Pulmonary artery endothelial cell (primary cell): Measurements from ENCODE around the gene CNNM1. TPM values are rescaled to one million over a fixed set of nuclear protein-coding genes. Genes with fewer than 3 reads are reported as not detected.

Experiments
- DNase-seq: peaks from one replicate; pipeline ENCODE4 v3.0.0-alpha.2; 2011; ENCODE audit warnings: low read depth, low spot score
- total RNA-seq: library from RNA; depleted of rRNA; stranded (reverse); fragments of >200 nt; gene quantifications from 2 replicates; pipeline ENCODE4 v1.2.3, GENCODE V29; 2014

Gene CNNM1
- total RNA-seq, 1 donor from 2014 or later = under 0.01 TPM

DNA sequence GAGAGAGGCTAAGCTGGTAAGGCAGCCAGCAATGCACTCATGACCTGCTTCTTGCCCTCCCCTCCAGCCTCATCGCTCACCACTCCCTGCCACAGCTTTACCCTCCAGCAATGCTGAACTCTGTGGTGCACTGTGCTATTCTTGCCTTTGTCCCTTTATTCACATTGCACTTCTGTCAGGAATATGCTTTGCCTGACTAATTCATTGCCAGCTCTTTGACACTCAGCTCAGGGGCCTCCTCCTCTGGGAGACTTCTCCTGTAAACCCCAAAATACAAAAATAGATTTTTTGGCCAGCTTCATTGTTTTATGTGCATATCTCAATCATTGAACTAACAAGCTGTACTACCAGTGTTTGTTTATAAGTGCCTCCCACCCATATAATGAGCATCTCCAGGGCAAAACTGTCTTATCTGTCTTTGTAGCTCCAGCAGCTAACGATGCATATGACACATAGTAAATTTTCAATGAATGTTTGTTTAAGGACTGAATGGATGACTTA lies 8.2 kb downstream of the CNNM1 start:
- no peak for DNase-seq

DNA sequence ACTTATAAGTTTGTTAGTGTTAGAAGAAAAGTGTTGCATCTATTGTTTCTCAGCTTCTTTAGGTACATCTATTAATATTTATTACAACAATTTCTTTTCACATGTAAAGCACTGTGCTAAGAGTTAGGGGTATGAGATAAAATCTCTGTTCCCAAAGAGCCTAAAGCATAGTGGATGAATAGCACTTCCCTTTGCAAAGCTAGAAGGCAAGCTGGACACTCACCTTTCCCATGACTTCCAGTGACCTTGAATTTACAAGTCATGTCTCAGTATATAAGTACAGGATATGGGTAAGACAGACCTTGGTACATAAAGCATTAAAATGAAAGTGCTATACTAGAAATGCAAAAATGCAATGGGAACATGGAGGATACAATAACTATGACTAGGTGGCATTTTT lies 8.7 kb downstream of the CNNM1 start:
- no peak for DNase-seq

DNA sequence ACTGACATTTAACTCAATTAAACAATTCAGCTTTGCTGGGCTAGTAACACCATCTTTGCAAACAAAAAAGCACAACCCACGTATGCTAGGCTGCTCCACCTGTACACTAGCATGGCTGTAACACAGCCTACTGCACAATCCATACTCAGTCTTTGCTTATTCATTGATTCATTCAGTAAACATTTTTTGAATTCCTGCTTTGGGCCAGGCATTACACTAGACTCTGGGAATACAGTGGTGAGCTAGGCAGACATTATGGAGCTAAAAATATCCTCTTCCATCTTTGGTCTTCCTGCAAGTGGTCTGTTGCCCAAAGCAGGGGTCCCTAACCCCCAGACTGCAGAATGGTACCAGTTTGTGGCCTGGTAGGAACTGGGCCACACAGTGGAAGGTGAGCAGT lies 9.9 kb downstream of the CNNM1 start:
- no peak for DNase-seq

DNA sequence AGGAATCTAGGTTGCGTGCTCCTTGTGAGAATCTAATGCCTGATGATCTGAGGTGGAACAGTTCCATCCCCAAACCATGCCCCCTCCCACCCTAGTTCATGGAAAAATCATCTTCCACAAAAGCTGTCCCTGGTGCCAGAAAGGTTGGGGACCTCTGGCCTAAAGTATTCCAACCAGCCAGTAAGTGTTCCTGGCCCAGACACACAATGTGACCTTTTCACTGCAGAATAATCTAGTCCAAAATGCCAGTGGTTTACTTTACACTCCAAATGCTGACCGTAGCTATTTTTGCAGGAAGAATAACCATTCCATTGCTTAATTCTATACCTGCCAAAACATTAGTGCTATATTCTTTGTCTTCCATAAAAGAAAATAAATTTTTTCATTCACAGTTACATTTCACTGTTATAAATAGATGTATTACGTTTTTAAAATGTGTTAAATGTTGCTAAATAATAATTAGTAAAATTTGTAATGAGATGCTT lies 10.4 kb downstream of the CNNM1 start:
- no peak for DNase-seq

DNA sequence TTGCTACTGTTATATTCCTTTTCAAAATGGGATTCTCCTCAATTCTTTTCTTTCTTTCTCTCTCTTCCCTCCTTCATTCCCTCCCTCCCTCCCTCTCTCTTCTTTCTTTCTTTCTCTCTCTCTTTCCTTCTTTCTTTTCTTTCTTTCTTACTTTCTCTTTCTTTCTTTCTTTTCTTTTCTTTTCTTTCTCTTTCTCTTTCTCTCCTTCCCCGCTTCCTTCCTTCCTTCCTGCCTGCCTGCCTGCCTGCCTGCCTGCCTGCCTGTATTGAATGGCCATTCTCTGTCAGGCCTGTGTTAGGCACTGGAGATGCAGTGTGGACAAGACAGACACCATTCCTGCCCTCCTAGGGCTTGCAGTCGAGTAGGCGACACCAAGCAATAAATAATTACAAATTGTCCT lies 11.5 kb downstream of the CNNM1 start:
- no peak for DNase-seq

DNA sequence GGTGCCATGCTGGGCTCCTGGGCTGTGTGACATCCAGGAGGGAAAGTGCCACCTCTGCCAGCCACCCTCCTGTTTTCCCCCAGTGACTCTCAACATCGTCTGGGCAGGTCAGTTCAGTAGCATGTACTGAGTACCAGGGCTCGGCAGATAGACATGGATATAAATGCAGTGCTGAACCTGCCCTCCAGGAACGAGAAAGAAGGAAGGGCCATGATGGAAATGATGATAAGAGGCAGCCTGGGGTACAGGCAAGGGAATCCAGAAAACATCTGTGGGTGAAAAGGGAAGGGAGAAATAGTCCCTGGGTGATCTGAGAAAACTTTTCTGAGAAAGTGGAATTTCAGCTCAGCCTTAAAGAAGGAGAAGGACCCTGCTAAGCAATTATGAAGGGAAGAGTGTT lies 12.1 kb downstream of the CNNM1 start:
- DNase-seq = no peak

DNA sequence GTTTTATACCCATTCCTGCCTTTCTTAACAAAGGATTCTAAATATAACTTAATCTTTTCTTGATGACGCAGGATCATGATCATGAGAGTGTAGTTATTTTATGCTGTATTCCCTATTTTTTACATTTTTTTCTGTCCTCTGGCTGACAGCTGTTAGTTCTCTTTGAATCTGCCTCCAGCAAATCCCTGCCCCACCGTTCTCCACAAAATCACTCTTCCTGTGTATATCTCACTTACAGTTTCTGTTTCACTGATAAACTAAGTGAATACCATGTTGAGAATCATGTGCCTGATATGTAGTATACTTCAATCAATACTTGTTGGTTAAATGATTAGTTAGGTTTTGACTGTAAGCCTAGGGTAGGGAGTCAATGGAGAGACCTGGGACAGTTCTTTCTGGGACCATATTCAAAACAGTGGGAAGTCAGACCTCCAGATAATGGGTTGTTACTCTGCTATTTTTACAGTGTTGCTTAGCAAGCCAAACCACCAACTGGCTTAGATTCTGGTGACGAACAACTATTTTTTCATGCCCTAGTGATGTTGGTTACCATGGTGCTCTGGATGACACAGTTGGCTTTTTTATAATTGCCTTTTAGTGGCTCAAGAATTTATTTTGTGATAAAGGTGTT lies 12.8 kb downstream of the CNNM1 start:
- no peak for DNase-seq

DNA sequence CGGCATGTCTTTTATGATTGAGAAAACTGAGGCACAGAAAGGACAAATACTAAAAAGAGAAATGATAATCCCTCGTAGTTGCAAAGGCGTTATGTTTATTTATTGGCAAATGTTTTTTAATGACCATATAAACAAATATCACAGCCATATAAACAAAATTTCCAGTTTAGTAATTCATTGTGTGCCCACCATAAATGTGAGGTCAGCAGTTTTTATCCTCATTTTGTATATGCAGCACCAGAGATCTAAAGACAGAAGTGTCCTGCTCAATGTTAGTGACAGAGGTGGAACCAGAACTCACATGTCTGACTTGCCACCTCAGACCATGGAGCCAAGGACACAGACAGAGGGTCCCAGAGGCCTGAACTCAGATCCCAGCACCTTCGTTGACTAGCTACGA lies 14.1 kb downstream of the CNNM1 start:
- no peak for DNase-seq

DNA sequence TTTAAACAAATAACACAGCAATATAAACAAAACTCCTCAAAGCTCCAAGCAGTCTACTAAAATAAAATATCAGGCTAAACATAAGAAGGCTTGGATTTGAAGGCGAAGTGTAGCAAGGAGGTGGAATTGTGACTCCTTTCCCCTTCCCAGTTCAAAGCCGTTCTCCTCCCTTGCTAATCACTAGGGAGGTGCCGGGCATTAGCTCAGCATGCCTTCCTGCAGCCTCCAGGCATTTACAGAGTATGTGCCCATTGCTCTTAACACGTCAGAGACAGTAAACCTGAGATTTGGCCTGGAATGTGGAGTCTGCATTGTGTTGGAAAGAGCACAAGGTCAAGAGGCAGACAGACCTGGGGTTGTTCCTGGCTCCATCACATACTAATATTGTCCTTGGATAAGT lies 15.6 kb downstream of the CNNM1 start:
- DNase-seq = no peak

DNA sequence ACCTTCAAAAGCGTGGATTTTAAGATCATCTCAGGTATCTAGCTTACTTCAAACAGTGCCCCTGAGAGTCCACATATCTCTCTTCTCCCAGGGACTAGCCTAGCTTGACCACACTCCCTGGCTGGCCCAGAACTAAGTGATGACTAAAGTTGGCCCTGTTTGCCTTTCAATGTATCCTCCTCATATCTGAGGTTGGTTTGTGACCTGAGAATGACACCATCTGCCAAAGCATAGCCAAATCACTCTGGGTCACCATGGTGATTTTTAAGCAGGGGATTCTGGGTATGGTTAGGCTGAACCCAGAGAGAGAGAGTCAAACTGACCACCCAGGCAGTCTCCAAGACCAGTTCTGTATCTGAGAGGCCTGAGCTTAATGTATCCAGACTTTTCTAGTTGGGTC lies 16.2 kb downstream of the CNNM1 start:
- no peak for DNase-seq

DNA sequence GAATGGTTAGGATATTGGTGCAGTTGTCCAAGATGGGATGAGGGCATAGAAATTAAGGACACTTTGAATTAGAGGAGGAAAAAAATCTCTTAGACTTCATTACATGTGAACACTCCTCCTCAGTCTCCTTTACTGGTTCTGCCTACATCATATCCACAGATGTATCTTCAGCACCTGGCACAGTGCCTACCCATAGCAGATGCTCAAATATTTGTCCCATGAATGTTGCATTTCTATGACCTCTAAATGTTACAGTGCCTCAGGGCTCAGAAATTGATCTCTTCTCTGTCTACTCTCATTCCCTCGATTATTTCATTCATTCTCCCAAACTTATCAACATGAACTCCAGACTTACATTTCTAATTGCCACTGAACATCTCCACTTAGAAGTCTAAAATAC lies 17.1 kb downstream of the CNNM1 start:
- DNase-seq = no peak

DNA sequence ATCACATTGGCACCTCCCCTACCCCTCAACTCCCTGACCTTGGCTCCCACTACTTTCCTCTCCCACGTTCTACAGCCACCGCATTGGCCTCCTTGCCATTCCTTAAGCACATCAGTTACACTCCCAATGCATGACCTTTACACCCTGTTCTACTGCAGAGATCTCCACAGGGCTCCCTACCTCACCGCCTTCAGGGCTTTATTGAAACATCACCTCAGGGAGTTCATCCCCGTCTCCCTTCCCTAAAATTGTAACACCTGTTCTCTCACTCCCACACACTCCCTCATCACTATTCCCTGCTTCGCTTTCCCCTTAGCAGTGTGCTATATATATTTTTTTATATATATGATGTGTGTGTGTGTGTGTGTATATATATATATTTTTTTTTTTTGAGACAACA lies 18.5 kb downstream of the CNNM1 start:
- no peak for DNase-seq

DNA sequence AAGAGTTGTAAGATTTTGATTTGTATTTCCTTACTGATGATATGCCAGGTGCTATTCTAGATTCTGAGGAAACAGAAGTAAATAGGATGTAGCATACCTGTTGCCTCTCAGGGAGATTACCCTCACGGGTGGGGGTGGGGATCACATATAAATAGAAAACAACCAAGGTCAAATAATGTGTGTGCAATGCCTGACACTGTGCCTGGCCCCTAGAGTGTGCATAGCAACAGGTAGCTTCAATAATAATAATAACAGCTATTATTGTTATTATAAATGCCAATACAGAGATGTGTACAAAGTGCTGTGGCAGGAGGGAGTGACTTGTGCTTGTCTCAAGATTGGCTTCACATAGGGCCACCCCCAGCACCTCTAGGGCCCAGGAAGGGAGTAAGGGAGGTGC lies 24.0 kb downstream of the CNNM1 start:
- DNase-seq = no peak

DNA sequence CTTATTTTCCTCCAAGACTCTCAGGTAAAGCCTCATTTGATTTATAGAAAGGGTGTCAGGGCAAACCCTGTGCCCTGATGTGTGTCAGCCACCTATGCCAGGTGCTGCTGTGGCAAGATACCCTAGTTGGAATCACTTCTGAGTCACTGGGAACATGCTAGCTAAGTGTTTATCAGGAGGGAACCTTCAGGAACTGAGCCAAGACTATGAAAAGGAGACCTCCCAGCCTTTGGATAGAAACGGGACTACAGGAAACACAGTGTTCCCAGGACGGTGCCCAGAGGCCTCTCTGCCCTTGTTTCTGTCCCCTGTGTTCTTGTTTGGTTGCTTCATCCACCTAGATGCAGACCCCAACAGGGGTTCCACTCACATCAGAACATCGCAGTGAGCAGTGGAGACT lies 28.5 kb downstream of the CNNM1 start:
- no peak for DNase-seq

DNA sequence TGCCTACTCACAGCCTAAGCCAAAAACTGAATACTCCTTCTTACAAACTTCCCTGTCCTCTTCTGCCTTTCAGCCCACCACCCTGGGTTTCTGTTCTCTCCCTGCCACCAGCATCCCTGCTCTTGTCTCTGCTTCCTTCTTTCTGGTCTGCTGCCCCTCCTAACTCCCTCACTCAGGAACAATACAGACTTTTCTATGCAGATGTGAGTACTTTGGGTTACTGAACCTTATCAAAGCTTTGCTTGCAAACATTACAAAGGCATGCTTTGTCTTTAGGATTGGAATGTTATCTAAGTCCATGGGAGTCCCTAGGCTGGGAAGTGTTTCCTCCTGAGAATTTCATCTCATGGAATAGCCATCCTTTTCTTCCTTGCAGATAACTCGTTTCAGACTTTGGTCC lies 28.9 kb downstream of the CNNM1 start:
- DNase-seq = no peak

DNA sequence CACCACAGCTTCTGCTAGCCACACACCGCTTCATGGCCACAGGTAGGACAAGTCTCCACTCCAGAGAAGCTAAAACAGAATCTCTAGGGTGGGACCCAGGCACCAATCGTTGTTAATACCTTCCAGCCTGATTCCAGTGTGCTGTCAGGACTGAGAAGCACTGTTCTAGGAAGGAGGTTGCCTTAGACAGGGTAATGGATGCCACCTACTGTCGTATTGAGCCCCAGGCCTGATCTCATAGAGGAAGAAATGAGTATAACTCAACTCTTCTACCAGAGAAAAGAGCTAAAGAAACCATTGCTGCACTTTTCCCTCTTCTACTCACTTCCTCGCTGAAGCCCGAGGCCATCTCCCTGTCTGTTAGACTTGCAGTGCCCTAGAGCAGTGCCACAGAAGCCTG lies 31.8 kb downstream of the CNNM1 start:
- no peak for DNase-seq

DNA sequence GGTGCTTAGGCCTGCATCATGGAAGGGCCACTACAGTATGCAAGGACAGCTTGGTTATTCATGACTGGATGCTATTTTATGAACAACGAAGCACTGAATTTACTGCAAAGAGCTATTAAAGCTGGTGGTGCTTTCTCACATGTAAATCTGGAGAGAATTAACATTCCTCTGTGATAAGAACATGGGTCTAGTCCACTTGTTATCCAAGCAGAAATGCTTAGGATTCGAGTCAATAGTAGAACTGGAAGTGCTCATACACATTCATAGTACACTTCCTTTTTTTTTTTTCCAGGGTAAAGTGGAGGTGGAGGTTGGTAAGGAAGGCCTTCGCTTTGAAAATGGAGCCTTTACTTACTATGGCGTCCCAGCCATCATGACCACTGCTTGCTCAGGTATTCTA lies 35.0 kb downstream of the CNNM1 start:
- DNase-seq = no peak

DNA sequence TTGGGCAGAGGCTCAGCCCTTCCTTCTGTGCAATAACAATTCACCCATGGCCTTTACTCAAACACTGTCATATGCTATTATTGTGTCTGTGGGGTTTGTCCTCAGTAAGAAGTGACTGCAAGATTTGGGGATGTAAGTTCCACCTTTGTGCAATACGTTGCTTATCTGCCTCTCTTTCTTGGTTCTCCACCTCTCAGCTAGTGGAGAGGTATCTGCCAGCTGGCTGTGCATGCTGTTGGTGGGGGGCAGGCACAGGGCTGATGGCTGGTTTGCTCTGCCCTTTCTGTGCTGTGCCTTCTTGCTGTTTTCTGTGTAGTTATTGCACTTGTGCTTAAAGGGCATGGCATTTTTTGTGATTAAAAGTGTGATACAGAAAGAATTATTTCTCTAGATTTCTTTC lies 36.2 kb downstream of the CNNM1 start:
- no peak for DNase-seq

DNA sequence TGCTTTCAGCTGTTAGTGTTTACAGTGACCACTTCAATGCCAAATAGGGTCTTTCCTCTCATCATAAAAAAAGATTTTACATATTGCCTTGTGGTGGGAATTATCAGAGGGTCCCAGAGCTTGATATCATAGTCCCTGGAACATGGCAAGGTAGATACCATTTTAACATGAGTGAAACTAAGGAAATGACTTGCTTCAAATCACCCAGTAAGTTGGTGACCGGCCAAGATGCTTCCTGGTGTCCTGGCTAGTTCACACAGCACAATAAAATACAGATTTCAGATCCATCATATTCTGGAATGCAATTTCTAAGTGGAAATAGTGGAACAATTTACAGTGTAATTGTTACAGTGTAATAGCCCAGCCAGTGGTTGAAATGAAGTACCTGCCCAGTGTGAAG lies 36.6 kb downstream of the CNNM1 start:
- no peak for DNase-seq

DNA sequence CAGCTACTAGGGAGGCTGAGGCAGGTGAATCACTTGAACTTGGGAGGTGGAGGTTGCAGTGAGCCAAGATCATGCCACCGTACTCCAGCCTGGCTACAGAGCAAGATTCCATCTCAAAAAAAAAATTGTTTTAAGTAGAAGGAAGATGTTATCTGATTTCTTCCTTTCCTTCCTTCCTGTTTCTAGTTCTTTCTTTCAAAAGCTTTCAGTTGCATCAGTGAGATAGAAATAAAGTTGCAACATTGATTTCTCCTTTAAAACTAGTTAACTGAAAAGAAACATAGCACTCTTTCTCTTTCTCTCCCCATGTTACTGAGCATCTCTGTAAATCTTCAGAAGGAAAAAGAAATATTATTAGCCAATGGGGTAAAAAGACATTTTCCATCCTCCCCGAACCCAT lies 37.5 kb downstream of the CNNM1 start:
- DNase-seq = no peak

DNA sequence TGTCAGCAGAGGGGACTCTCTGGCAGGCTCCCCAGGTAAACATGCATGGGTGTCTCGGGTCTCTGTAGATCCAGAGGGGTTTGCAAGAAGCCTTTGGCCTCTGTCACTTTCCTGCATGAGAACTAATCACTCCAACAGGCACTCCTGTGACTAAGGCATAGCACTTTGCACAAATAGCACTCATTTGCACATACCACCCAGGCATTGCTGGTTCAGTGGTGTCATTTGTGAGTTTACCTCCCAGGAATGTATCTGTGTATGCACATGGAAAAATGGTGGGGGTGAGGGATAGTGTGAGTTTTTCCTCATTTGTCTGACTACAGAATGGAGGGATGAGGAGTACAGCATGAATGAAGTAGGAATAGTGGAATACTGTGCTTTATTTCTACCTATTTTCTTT lies 39.5 kb downstream of the CNNM1 start:
- DNase-seq = no peak

DNA sequence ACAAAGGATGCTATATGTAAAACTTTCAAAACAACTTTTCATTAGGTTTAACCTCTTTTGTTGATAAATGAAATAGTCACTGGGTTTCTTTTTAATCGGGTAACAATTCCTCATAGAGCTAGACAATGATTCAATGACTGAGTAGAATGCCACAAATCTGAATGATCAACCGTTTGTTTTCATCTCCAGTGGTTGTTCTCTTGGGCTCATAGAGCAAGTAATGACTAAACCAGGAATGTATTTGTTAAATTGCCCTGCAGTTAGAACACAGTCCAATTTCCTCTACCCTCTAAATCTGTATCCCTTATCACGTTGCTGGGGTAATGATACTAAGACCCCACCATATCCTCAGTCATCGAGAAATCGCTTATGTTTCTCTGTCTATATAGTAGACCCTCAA lies 40.0 kb downstream of the CNNM1 start:
- DNase-seq = no peak

DNA sequence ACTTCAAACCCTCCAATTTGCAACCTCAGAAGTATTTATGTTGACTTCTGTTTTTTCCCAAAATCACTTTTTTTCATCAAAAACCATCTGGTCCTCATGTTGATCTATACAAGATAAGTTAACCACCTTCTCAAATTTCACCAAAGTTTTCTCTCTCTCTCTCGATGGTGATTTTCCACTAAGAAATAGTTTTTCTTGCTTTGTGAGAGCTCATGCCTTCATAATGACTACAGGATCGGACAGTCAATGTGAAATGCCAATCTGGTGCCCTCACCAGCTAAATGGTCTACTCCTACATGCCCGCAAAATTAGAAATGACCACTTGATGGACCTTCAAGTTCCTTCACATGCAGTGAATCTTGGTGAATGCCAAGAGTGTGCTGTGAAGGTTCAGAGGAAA lies 40.4 kb downstream of the CNNM1 start:
- no peak for DNase-seq

DNA sequence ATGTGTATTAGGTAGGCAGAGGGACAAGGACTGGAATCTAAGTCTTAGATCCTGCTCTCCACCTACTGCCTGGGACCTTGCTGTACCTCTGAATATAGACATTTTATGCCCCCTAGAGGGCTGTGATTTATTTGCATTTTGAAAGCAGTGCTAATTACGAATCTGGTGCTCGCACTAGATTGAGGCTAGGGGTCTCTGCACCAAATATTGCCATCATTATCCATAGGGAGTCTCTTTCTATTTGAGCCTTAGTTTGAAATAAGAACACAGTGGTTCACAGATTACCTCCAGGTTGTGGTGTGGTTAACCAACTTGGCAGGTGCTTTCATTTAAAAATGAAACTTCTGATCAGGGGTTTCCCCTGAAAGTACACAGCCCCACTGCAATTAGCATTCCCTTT lies 41.8 kb downstream of the CNNM1 start:
- no peak for DNase-seq
